Activated gamma-delta T cell treated with Interleukin-2 at 50 U/mL for 16 hours (primary cell): ENCODE data around the gene CLDN19.
A peak's percentile ranks its signal among the peaks of the same experiment; 100 is the strongest.

Source experiments
- DNase-seq: peaks from one replicate; pipeline ENCODE4 v3.0.0-alpha.2; 2020

CLDN19 gene

DNA sequence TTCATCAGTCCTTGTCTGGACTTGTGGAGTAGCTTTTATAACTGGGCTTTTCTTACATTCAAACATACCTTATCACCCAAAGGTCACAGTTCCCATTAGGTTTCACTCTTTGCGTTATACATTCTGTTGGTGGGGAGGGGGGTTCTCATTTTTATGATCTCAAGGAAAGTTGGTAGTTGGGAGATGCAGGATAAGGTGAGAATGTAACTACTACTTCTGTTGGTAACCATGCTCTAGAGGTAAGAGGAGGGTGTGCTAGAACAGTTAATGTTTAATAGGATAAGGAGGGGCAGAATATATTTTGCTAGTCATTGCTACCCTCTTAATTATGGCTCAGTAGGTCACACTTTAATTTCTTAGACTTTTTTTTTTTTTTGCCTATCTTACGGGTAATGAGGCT lies 47.1 kb downstream of the CLDN19 start:
- DNase-seq, result no peak

DNA sequence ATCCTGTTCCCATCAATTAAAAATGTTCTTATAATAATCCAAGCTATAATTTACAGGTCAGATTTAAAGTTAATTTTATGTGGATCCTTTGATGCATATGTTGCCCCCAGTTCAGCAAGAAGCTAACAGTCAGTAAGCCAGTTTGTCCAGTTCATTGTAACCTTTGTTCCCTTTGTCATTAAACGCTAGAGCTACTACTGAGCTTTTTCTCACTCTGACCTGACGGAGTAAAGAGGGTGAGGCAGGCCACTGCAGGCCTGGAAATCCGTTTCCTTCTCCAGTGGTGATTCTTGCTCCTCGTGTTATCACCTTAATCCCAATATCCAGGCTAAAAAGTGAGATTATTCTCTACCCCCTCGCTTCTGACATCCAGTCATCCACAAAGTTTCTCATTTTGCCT lies 47.6 kb downstream of the CLDN19 start:
- no peak for DNase-seq

DNA sequence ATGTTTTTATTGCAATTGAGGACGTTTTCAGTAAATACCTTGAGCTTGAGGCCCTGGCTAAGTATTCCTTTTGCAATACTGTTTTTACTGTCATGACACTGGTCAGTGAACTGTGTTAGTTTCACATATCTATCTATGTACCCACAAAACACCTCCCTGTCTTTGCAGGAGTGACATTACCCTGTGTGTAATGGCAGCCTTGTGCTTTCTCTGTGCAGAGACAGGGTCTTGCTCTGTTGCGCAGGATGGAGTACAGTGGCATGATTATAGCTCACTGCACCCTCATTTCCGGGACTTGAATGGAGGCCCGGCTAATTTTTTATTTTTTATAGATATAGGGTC lies 48.9 kb downstream of the CLDN19 start:
- no peak for DNase-seq

DNA sequence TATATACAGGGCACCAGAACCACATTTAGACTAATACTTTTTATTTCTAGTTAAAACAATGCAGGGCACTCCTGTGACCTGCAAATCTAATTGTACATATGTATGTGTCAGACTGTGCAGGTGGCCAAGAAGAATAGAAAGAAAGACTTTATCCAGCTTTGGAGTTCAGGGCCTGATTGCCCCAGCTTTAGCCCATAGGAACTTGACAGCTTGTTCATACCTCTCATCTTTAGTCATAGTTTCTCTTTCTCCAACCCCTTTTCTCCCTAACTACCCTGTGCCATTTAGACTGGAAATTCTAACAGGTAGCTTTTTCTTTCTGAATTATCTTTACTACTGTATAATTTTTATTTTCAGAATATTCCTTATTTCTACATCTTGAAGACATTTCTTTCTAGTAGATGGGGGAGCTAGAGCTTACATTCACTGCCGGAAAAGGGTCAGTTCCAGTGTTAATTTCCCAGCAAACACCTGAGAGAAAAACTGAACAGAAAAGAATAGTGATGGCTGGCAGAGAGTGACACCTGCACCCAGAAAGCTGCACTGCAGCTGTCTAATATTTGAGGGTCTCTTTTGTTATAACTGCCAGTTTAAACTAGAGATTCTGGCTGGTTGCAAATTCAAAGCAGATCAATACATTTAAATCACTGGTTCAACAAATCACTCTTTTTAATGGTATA lies 49.4 kb downstream of the CLDN19 start:
- no peak for DNase-seq

DNA sequence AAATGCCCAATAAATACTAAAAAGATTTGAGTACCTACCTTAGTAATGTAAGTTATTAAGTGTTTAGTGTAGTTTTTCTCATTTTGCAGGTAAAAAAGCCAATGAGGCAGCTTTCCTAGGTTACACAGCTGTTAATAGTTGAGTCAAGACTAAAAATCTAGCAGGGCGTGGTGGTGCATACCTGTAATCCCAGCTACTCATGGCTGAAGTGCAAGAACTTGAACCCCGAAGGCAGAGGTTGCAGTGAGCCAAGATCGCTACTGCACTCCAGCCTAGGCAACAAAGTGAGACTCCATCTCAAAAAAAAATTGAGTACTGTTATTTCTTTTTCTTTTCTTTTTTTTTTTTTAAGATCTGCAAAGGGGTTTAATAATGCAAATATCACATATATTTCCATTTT lies 50.1 kb downstream of the CLDN19 start:
- DNase-seq, result no peak

DNA sequence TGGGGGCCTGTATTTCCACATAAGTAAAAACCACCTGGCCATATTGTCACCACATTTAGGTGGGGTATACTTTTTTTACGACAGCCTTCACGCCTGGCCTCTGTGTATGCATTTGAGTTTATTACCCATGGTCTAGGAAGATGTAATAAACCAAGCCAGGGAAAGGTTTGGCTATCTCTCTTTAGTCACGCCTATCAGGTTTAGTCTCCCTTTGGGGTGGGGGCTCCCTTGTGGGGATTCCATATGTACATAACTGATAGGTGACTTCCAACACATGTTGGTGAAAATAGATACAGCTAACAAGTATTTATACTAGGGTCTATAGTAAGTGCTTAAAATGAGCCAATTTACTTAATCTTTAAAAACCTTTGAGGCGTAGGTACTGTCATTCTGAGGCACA lies 53.6 kb downstream of the CLDN19 start:
- no peak for DNase-seq

DNA sequence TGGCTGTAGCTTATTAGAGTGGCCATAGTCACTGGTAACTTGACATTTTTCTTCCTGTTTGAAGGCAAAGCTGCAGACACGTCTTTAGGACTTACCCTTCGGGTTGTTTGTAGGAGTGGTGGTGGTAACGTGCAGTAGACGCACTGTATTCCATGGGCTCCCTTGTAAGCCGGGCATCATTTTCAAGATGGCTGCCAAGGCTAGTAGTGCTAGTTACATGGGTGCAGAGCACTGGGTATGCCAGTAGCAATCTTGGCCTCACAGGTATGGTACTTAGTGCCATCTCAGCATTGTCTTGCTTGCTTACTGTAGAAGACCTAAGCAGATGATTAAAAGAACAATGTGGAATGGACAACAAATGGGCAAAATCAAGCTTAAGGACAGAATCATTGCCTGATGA lies 55.9 kb downstream of the CLDN19 start:
- peak; percentile 5 for DNase-seq
